H9 (cell line): Measurements from ENCODE around the gene DUSP6. TPM values are rescaled to one million over a fixed set of nuclear protein-coding genes. Genes with fewer than 3 reads are reported as not detected.

Experiments used
- DNase-seq: peaks from one replicate; pipeline ENCODE4 v3.0.0-alpha.2; 2017
- H2AFZ ChIP-seq: one replicate; pipeline ENCODE4 v1.6.1; 2013; ENCODE audit warnings: mild to moderate bottlenecking, low read length, control low read depth, moderate library complexity
- H2AK5ac ChIP-seq: 2 replicates; pipeline ENCODE4 v1.6.1; 2013; ENCODE audit warnings: low read length, control low read depth, mixed read lengths; ENCODE audit not compliant: insufficient read length
- H2BK120ac ChIP-seq: one replicate; pipeline ENCODE4 v1.6.1; 2013; ENCODE audit warnings: low read depth, mild to moderate bottlenecking, low read length, control low read depth, inconsistent platforms; ENCODE audit not compliant: poor library complexity, severe bottlenecking
- H2BK12ac ChIP-seq: 2 replicates; pipeline ENCODE4 v1.6.1; 2013; ENCODE audit warnings: low read length, control low read depth, mixed read lengths, low read depth; ENCODE audit not compliant: insufficient read length
- H2BK15ac ChIP-seq: 2 replicates; pipeline ENCODE4 v1.6.1; 2013; ENCODE audit warnings: low read depth, low read length, control low read depth
- H2BK20ac ChIP-seq: one replicate; pipeline ENCODE4 v1.6.1; 2013; ENCODE audit warnings: low read depth, mild to moderate bottlenecking, low read length, control low read depth, inconsistent platforms; ENCODE audit not compliant: poor library complexity, severe bottlenecking
- H2BK5ac ChIP-seq: 2 replicates; pipeline ENCODE4 v1.6.1; 2013; ENCODE audit warnings: low read length, control low read depth, mixed read lengths; ENCODE audit not compliant: insufficient read length
- H3K14ac ChIP-seq: 2 replicates; pipeline ENCODE4 v1.6.1; 2013; ENCODE audit warnings: low read length, control low read depth; ENCODE audit not compliant: insufficient read depth
- H3K18ac ChIP-seq: 2 replicates; pipeline ENCODE4 v1.6.1; 2013; ENCODE audit warnings: low read depth, mild to moderate bottlenecking, mixed read lengths, low read length, control low read depth; ENCODE audit not compliant: insufficient read length
- H3K23ac ChIP-seq: 2 replicates; pipeline ENCODE4 v1.6.1; 2013; ENCODE audit warnings: low read length, control low read depth, mixed read lengths, low read depth; ENCODE audit not compliant: insufficient read length
- H3K23me2 ChIP-seq: 2 replicates; pipeline ENCODE4 v1.6.1; 2013; ENCODE audit warnings: low read depth, mild to moderate bottlenecking, mixed read lengths, low read length, control low read depth; ENCODE audit not compliant: insufficient read length, poor library complexity, severe bottlenecking
- H3K27ac ChIP-seq: 2 replicates; pipeline ENCODE4 v1.5.1; 2013; ENCODE audit warnings: low read length, control low read depth, mixed read lengths, low read depth; ENCODE audit not compliant: insufficient read length
- H3K27me3 ChIP-seq: 2 replicates; pipeline ENCODE4 v1.6.1; 2013; ENCODE audit warnings: low read length, control low read depth, inconsistent platforms; ENCODE audit not compliant: insufficient read depth
- H3K4ac ChIP-seq: 2 replicates; pipeline ENCODE4 v1.6.1; 2013; ENCODE audit warnings: low read depth, mild to moderate bottlenecking, control low read depth, inconsistent platforms, low read length, moderate library complexity
- H3K4me1 ChIP-seq: 2 replicates; pipeline ENCODE4 v1.6.1; 2013; ENCODE audit warnings: low read length, control low read depth, inconsistent platforms; ENCODE audit not compliant: insufficient read depth
- H3K4me2 ChIP-seq: 2 replicates; pipeline ENCODE4 v1.6.1; 2013; ENCODE audit warnings: low read length, control low read depth, mixed read lengths; ENCODE audit not compliant: insufficient read length, insufficient read depth
- H3K56ac ChIP-seq: 2 replicates; pipeline ENCODE4 v1.6.1; 2013; ENCODE audit warnings: low read depth, mild to moderate bottlenecking, mixed read lengths, low read length, control low read depth; ENCODE audit not compliant: insufficient read length
- H3K79me1 ChIP-seq: 2 replicates; pipeline ENCODE4 v1.6.1; 2013; ENCODE audit warnings: low read depth, mild to moderate bottlenecking, moderate library complexity, low read length, control low read depth, inconsistent platforms; ENCODE audit not compliant: insufficient read depth, poor library complexity, severe bottlenecking
- H3K79me2 ChIP-seq: 2 replicates; pipeline ENCODE4 v1.6.1; 2013; ENCODE audit warnings: low read length, control low read depth, inconsistent platforms; ENCODE audit not compliant: insufficient read depth
- H3K9ac ChIP-seq: 2 replicates; pipeline ENCODE4 v1.6.1; 2013; ENCODE audit warnings: low read length, control low read depth, mixed read lengths; ENCODE audit not compliant: insufficient read length; ENCODE audit errors: extremely low read depth
- H3K9me3 ChIP-seq: one replicate; pipeline ENCODE4 v1.6.1; 2013; ENCODE audit warnings: low read depth, low read length, inconsistent platforms; ENCODE audit not compliant: control insufficient read depth
- H3T11ph ChIP-seq: one replicate; pipeline ENCODE4 v1.6.1; 2013; ENCODE audit warnings: mild to moderate bottlenecking, low read length, control low read depth, inconsistent platforms
- H4K20me1 ChIP-seq: one replicate; pipeline ENCODE4 v1.6.1; 2013; ENCODE audit not compliant: control insufficient read depth, insufficient read length, insufficient read depth
- H4K5ac ChIP-seq: 2 replicates; pipeline ENCODE4 v1.6.1; 2013; ENCODE audit warnings: low read depth, mild to moderate bottlenecking, mixed read lengths, low read length, control low read depth; ENCODE audit not compliant: insufficient read length
- H4K8ac ChIP-seq: replicated peaks from 2 replicates; pipeline ENCODE4 v1.6.1; 2013; ENCODE audit warnings: low read length, control low read depth, mixed read lengths, low read depth; ENCODE audit not compliant: insufficient read length
- H4K91ac ChIP-seq: 2 replicates; pipeline ENCODE4 v1.6.1; 2013; ENCODE audit warnings: low read depth, mild to moderate bottlenecking, moderate library complexity, mixed read lengths, low read length, control low read depth; ENCODE audit not compliant: insufficient read length
- H3K27ac Mint-ChIP-seq, 3 experiments: 2 replicates in 2 of 3; 3 replicates in 1 of 3; pipeline ENCODE4 v1.8.0; 2020 to 2021; ENCODE audit warnings: mixed read lengths in 3 of 3, mild to moderate bottlenecking in 1 of 3, moderate library complexity in 1 of 3
- H3K27me3 Mint-ChIP-seq: 2 replicates; pipeline ENCODE4 v1.8.0; 2021; ENCODE audit warnings: low read depth, mild to moderate bottlenecking, moderate library complexity, mixed read lengths
- H3K36me3 Mint-ChIP-seq, 3 experiments: 2 replicates in 2 of 3; 3 replicates in 1 of 3; pipeline ENCODE4 v1.8.0; 2020 to 2021; ENCODE audit warnings: low read depth in 3 of 3, mixed read lengths in 3 of 3; ENCODE audit not compliant: insufficient read depth in 1 of 3
- H3K4me1 Mint-ChIP-seq, 2 experiments: 2 replicates each; pipeline ENCODE4 v1.8.0; 2020; ENCODE audit warnings: mixed read lengths in 2 of 2
- H3K4me3 Mint-ChIP-seq, 2 experiments: 2 replicates in 1 of 2; 3 replicates in 1 of 2; pipeline ENCODE4 v1.8.0; 2020 to 2021; ENCODE audit warnings: mild to moderate bottlenecking in 2 of 2, mixed read lengths in 2 of 2, moderate library complexity in 1 of 2
- H3K9me3 Mint-ChIP-seq, 2 experiments: 2 replicates in 1 of 2; 3 replicates in 1 of 2; pipeline ENCODE4 v1.8.0; 2020; ENCODE audit warnings: mild to moderate bottlenecking in 2 of 2, mixed read lengths in 2 of 2, moderate library complexity in 1 of 2
- WGBS: extraction: QIAGEN DNeasy Blood & Tissue Kit; methylation state at CpG from one replicate; pipeline ENCODE4 v1.1.7; 2013; ENCODE audit warnings: missing lambda C conversion rate, low lambda C conversion rate, mixed read lengths; ENCODE audit not compliant: insufficient read length; ENCODE audit errors: extremely low coverage; 5-methylcytosine and 5-hydroxymethylcytosine counted together
- total RNA-seq: library from RNA; stranded (reverse); gene quantifications from 2 replicates; pipeline ENCODE4 v1.2.1, GENCODE V29; 2021
- TF ChIP-seq, protein P1 (sequence below): fragments of 200-600 bp; sonication (generic); conservative IDR thresholded peaks from 3 replicates; pipeline ENCODE4 v1.8.0; 2021; ENCODE audit warnings: antibody characterized with exemption, mild to moderate bottlenecking

Gene DUSP6
- total RNA-seq, 1 experiment from 2014 or later = 35.3 TPM

DNA sequence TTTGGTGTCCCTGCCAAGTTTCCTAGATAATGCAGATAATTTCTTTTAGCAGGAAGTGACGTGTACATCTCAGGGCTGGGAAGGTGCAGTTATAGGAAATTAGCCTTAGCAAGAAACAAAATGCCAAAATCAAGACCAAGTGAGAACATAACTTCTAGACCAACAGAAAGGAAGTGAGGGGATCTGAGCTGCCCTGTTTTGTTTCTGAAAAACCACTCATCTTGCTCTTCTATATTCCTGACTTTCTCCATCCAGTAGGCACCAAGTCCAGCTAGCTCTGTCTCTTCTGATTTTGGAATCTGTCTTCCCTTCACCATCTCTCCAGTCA is 23.9 kb upstream of the DUSP6 start:
- H3K79me2 ChIP-seq = no peaks in the 10 kb centered on the region
- H3K27ac Mint-ChIP-seq = no peak overlapping the region
- H3K4ac ChIP-seq = no peak overlapping the region
- H3K23ac ChIP-seq = no peak overlapping the region
- no peaks in the 10 kb centered on the region for H3K79me1 ChIP-seq
- no peak overlapping the region for H4K8ac ChIP-seq
- H2BK12ac ChIP-seq = no peak overlapping the region
- no peak overlapping the region for H3K4me2 ChIP-seq
- H3T11ph ChIP-seq = no peak overlapping the region
- H2AFZ ChIP-seq = no peak overlapping the region
- H3K4me1 Mint-ChIP-seq = peaks cover 17 to 19% of the 10 kb centered on the region in 2 experiments
- peaks cover 7% of the 10 kb centered on the region; the same call in 1 of the 2 replicates for H3K4me1 ChIP-seq
- H4K91ac ChIP-seq = no peak overlapping the region
- H3K4me3 Mint-ChIP-seq = no peak overlapping the region
- H2AK5ac ChIP-seq = no peak overlapping the region
- no peak overlapping the region for H3K18ac ChIP-seq
- H4K5ac ChIP-seq = no peak overlapping the region
- H3K23me2 ChIP-seq = no peaks in the 10 kb centered on the region
- H2BK15ac ChIP-seq = no peak overlapping the region
- H3K27ac ChIP-seq = no peak overlapping the region
- H2BK20ac ChIP-seq = no peak overlapping the region
- no peak overlapping the region for H3K56ac ChIP-seq
- DNase-seq = no peak
- no CpG with 5 or more reads among the region's 1 CpG for WGBS
- H3K14ac ChIP-seq = no peak overlapping the region
- peaks cover 0 to 7% (median 0%) of the 10 kb centered on the region in 3 experiments; a peak in 2 of 7 replicates for H3K36me3 Mint-ChIP-seq
- TF ChIP-seq, protein P1, sequence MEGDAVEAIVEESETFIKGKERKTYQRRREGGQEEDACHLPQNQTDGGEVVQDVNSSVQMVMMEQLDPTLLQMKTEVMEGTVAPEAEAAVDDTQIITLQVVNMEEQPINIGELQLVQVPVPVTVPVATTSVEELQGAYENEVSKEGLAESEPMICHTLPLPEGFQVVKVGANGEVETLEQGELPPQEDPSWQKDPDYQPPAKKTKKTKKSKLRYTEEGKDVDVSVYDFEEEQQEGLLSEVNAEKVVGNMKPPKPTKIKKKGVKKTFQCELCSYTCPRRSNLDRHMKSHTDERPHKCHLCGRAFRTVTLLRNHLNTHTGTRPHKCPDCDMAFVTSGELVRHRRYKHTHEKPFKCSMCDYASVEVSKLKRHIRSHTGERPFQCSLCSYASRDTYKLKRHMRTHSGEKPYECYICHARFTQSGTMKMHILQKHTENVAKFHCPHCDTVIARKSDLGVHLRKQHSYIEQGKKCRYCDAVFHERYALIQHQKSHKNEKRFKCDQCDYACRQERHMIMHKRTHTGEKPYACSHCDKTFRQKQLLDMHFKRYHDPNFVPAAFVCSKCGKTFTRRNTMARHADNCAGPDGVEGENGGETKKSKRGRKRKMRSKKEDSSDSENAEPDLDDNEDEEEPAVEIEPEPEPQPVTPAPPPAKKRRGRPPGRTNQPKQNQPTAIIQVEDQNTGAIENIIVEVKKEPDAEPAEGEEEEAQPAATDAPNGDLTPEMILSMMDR = no peak
- no peak overlapping the region for H2BK120ac ChIP-seq
- no peaks in the 10 kb centered on the region for H3K27me3 ChIP-seq
- H3K9ac ChIP-seq = no peak overlapping the region
- no peaks in the 10 kb centered on the region for H4K20me1 ChIP-seq
- H2BK5ac ChIP-seq = no peak overlapping the region
- peaks cover 0 to 2% of the 10 kb centered on the region in 2 experiments; a peak in 2 of 5 replicates for H3K9me3 Mint-ChIP-seq
- peaks cover 3% of the 10 kb centered on the region for H3K27me3 Mint-ChIP-seq
- no peaks in the 10 kb centered on the region for H3K9me3 ChIP-seq
